Activated naive CD8-positive, alpha-beta T cell treated with anti-CD3 and anti-CD28 coated beads for 36 hours (primary cell): ENCODE measurements around the gene SMIM32. TPM values are rescaled to one million over a fixed set of nuclear protein-coding genes. Genes with fewer than 3 reads are reported as not detected.

Source experiments
- DNase-seq: peaks from one replicate; pipeline ENCODE4 v3.0.0; 2021
- H3K27ac Mint-ChIP-seq: one replicate; pipeline ENCODE4 v1.8.0; 2022; ENCODE audit warnings: mild to moderate bottlenecking, moderate library complexity, mixed read lengths
- H3K27me3 Mint-ChIP-seq: one replicate; pipeline ENCODE4 v1.8.0; 2022; ENCODE audit warnings: mild to moderate bottlenecking, mixed read lengths
- H3K36me3 Mint-ChIP-seq: one replicate; pipeline ENCODE4 v1.8.0; 2021; ENCODE audit warnings: mild to moderate bottlenecking, mixed read lengths
- H3K4me1 Mint-ChIP-seq: one replicate; pipeline ENCODE4 v1.8.0; 2021; ENCODE audit warnings: mixed read lengths
- H3K4me3 Mint-ChIP-seq: one replicate; pipeline ENCODE4 v1.8.0; 2022; ENCODE audit warnings: mild to moderate bottlenecking, moderate library complexity, mixed read lengths
- H3K9me3 Mint-ChIP-seq: one replicate; pipeline ENCODE4 v1.8.0; 2022; ENCODE audit warnings: mixed read lengths
- total RNA-seq, 2 experiments: library from RNA; stranded (reverse); gene quantifications; one replicate each; pipeline ENCODE4 v1.2.3, GENCODE V29; 2021

Gene SMIM32
- total RNA-seq, 2 experiments from 2014 or later = not detected

GRCh38 chr5:136200130-136200529 is 7.2 kb upstream of the SMIM32 start:
- H3K4me1 Mint-ChIP-seq = no peaks in the 10 kb centered on the region
- no peaks in the 10 kb centered on the region for H3K36me3 Mint-ChIP-seq
- H3K9me3 Mint-ChIP-seq = no peaks in the 10 kb centered on the region
- no peak for DNase-seq
- H3K27me3 Mint-ChIP-seq = peaks cover 30% of the 10 kb centered on the region
- no peak overlapping the region for H3K27ac Mint-ChIP-seq
- H3K4me3 Mint-ChIP-seq = no peak overlapping the region

GRCh38 chr5:136199408-136199807 is 6.4 kb upstream of the SMIM32 start:
- no peak overlapping the region for H3K4me3 Mint-ChIP-seq
- no peaks in the 10 kb centered on the region for H3K36me3 Mint-ChIP-seq
- H3K27me3 Mint-ChIP-seq = peaks cover 37% of the 10 kb centered on the region
- H3K9me3 Mint-ChIP-seq = no peaks in the 10 kb centered on the region
- no peak overlapping the region for H3K27ac Mint-ChIP-seq
- no peaks in the 10 kb centered on the region for H3K4me1 Mint-ChIP-seq
- no peak for DNase-seq

- no peak for DNase-seq
- no peak overlapping the region for H3K27ac Mint-ChIP-seq
- H3K36me3 Mint-ChIP-seq = no peaks in the 10 kb centered on the region
- H3K27me3 Mint-ChIP-seq = peaks cover 43% of the 10 kb centered on the region
- H3K4me1 Mint-ChIP-seq = no peaks in the 10 kb centered on the region
- H3K9me3 Mint-ChIP-seq = no peaks in the 10 kb centered on the region
- no peak overlapping the region for H3K4me3 Mint-ChIP-seq
Measured at GRCh38 chr5:136198453-136198852, 5.5 kb upstream of the SMIM32 start.

- H3K27me3 Mint-ChIP-seq = peaks cover 46% of the 10 kb centered on the region
- H3K4me1 Mint-ChIP-seq = no peaks in the 10 kb centered on the region
- DNase-seq = no peak
- H3K36me3 Mint-ChIP-seq = no peaks in the 10 kb centered on the region
- no peak overlapping the region for H3K4me3 Mint-ChIP-seq
- H3K9me3 Mint-ChIP-seq = no peaks in the 10 kb centered on the region
- H3K27ac Mint-ChIP-seq = no peak overlapping the region
Measured at GRCh38 chr5:136197462-136198142, 4.6 kb upstream of the SMIM32 start.

- Mint-ChIP-seq H3K27me3 (peaks cover 58% of the 10 kb centered on the region), H3K4me3 (no peak overlapping the region)
Measured at GRCh38 chr5:136195971-136196820, 3.2 kb upstream of the SMIM32 start.

DNA sequence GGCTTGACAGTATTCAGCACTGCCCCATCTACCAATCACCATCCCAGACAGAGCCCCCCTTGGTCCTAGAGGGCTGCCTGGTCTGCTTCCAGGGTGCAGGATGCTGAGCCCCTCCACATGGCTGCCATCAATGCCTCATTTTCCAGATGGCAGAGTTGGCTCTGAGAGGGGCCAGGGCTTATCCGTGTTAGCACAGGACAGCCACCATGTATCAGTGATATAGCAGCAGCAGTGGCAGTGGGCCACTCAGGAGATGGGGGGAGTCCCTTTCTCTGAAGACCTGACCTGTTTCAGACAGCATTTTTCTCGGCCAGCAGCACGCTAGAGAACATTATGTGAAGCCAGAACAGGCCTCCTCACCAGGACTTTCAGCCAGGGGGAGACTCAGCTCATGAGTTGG is 1.6 kb upstream of the SMIM32 start:
- no peaks in the 10 kb centered on the region for H3K4me1 Mint-ChIP-seq

More at GRCh38 chr5:136195971-136196820, 3.2 kb upstream of the SMIM32 start:
- Mint-ChIP-seq H3K27ac (no peak overlapping the region), H3K4me1 (no peaks in the 10 kb centered on the region), H3K9me3 (no peaks in the 10 kb centered on the region), H3K36me3 (no peaks in the 10 kb centered on the region)
- DNase-seq = no peak

DNA sequence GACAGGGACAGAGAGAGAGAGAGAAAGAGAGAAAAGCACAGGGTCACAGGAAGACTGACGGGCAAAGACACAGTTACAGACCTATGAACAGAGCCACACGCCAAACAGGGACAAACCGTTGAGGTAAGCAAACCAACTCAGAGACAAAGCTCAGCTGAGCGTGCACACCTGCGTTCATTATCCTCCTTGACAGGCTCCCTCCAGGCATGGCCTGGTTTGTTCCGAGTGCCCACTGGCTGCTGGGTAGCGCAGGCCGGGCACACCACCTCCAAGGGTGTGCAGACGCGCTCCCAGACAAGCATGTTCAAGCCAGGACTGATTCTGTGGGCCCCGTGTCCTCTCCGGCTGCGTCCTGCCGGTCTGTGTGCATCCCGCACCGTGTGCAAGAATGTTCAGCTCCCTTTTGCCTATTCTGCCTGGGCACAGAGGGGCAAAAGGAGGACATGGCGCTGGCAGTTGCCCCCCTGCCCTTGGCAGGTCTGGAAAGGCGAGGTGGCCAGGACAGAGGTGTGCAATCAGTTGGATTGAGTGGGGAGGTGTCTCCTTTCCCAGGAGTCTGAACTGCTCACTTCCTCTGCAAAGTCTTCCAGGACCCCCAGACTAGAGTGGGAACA is 467 bp upstream of the SMIM32 start:
- no peak overlapping the region for H3K27ac Mint-ChIP-seq
- H3K4me3 Mint-ChIP-seq = no peak overlapping the region
- no peaks in the 10 kb centered on the region for H3K9me3 Mint-ChIP-seq
- DNase-seq = no peak
- peaks cover 68% of the 10 kb centered on the region for H3K27me3 Mint-ChIP-seq
- H3K36me3 Mint-ChIP-seq = peaks cover 3% of the 10 kb centered on the region
- no peaks in the 10 kb centered on the region for H3K4me1 Mint-ChIP-seq

More for the DNA sequence above, 1.6 kb upstream of the SMIM32 start:
- Mint-ChIP-seq H3K4me3 (no peak overlapping the region), H3K36me3 (no peaks in the 10 kb centered on the region), H3K27me3 (peaks cover 68% of the 10 kb centered on the region), H3K27ac (no peak overlapping the region), H3K9me3 (no peaks in the 10 kb centered on the region)
- no peak for DNase-seq

DNA sequence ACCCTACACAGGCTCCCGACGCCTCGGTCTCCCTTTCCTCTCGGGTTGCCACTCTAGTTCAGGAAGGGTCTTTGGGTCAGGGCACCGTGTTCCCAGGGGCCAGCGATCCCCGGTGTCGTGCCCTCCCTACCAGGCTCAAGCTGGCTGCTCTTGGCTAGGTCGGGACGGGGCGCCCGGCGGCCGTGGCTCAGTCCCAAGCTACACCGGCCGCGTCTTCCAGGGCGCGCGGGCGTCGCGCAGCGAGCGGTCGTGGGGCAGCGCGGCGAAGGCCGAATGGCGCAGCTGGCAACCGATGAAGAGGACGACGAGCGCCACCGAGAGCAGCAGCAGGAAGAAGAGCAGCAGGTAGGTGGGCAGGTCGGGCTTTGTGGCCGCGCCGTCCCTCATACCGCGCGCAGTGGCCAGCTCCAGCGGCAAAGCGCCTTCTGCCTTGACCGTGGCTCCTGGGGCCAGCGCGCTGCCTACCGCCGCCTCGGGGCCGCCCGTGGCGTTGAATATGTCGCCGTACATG is 892 bp downstream of the SMIM32 start:
- no peak for DNase-seq
- H3K4me1 Mint-ChIP-seq = no peaks in the 10 kb centered on the region
- H3K27me3 Mint-ChIP-seq = peaks cover 62% of the 10 kb centered on the region
- H3K4me3 Mint-ChIP-seq = no peak overlapping the region
- no peaks in the 10 kb centered on the region for H3K9me3 Mint-ChIP-seq
- peaks cover 10% of the 10 kb centered on the region for H3K36me3 Mint-ChIP-seq
- no peak overlapping the region for H3K27ac Mint-ChIP-seq

GRCh38 chr5:136191304-136192014 is 1.5 kb downstream of the SMIM32 start:
- Mint-ChIP-seq H3K36me3 (peaks cover 10% of the 10 kb centered on the region), H3K27ac (no peak overlapping the region), H3K27me3 (peaks cover 60% of the 10 kb centered on the region), H3K4me3 (no peak overlapping the region), H3K9me3 (no peaks in the 10 kb centered on the region), H3K4me1 (no peaks in the 10 kb centered on the region)
- DNase-seq = no peak

- peaks cover 54% of the 10 kb centered on the region for H3K27me3 Mint-ChIP-seq
Measured at GRCh38 chr5:136190904-136191303, 2.1 kb downstream of the SMIM32 start.

GRCh38 chr5:136190091-136190720 is 2.8 kb downstream of the SMIM32 start:
- no peak overlapping the region for H3K4me3 Mint-ChIP-seq
- H3K27me3 Mint-ChIP-seq = peaks cover 47% of the 10 kb centered on the region
- no peak for DNase-seq
- H3K27ac Mint-ChIP-seq = no peak overlapping the region
- peaks cover 10% of the 10 kb centered on the region for H3K36me3 Mint-ChIP-seq
- H3K4me1 Mint-ChIP-seq = no peaks in the 10 kb centered on the region
- no peaks in the 10 kb centered on the region for H3K9me3 Mint-ChIP-seq

More at GRCh38 chr5:136190904-136191303, 2.1 kb downstream of the SMIM32 start:
- Mint-ChIP-seq H3K9me3 (no peaks in the 10 kb centered on the region), H3K36me3 (peaks cover 10% of the 10 kb centered on the region), H3K4me3 (no peak overlapping the region), H3K27ac (no peak overlapping the region), H3K4me1 (no peaks in the 10 kb centered on the region)
- no peak for DNase-seq

DNA sequence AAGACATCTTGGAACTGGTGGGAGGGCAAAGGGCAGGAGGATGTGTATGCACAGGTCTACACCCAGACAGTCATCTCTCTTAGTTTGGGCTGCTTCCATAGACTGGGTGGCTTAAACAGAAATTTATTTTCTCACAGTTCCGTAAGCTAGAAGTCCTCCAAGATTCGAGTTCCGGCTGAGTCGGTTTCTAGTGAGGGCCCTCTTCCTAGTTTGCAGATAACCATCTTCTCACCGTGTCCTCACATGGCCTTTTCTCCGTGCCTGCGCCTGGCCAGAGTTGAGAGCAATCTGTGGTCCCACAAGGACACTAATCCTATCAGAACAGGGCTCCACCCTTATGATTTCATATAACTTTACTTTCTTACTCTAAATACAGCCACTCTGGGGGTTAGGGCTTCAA is 4.1 kb downstream of the SMIM32 start:
- Mint-ChIP-seq H3K27ac (no peak overlapping the region), H3K4me1 (no peaks in the 10 kb centered on the region), H3K9me3 (no peaks in the 10 kb centered on the region), H3K4me3 (no peak overlapping the region), H3K27me3 (peaks cover 34% of the 10 kb centered on the region), H3K36me3 (peaks cover 10% of the 10 kb centered on the region)
- no peak for DNase-seq

DNA sequence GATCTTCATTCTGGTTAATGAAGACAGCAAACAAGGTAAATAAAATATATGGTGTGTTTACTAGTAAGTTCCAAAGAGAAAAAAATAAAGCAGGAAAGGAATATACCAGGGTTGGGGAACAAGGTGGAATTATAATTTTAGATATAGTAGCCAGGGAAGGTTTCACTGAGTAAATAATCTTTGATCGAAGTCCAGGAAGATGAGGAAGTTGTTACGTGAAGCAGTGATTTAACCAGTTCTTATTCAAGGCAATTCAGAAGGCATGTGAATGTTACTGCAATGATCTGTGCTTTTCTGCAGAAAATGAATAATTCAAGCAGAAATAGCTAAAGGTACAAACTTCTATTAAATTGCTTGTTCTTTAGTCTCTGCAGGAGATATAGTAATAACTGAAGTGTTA is 6.2 kb downstream of the SMIM32 start:
- Mint-ChIP-seq H3K27me3 (peaks cover 16% of the 10 kb centered on the region), H3K36me3 (peaks cover 10% of the 10 kb centered on the region), H3K27ac (no peak overlapping the region), H3K4me3 (no peak overlapping the region), H3K4me1 (no peaks in the 10 kb centered on the region), H3K9me3 (no peaks in the 10 kb centered on the region)
- no peak for DNase-seq

- Mint-ChIP-seq H3K4me1 (no peaks in the 10 kb centered on the region), H3K36me3 (peaks cover 10% of the 10 kb centered on the region), H3K4me3 (no peak overlapping the region), H3K27me3 (peaks cover 10% of the 10 kb centered on the region), H3K27ac (no peak overlapping the region), H3K9me3 (no peaks in the 10 kb centered on the region)
- no peak for DNase-seq
Measured at GRCh38 chr5:136185974-136186665, 6.8 kb downstream of the SMIM32 start.
